GM12865 (cell line): ENCODE measurements around the gene CDKAL1.

Experiments
- DNase-seq: peaks from one replicate; pipeline ENCODE4 v3.0.0; 2010; ENCODE audit warnings: low read depth
- H3K4me3 ChIP-seq: 2 replicates; pipeline ENCODE4 v1.5.1; 2011; ENCODE audit warnings: mild to moderate bottlenecking, low read depth, low read length, control low read depth
- CTCF ChIP-seq: IDR thresholded peaks from 2 replicates; pipeline ENCODE4 v1.5.1; 2011; ENCODE audit warnings: low read length, control low read depth, low read depth, inconsistent platforms; ENCODE audit not compliant: insufficient read depth; ENCODE audit errors: missing control alignments

CDKAL1 gene

GRCh38 chr6:20985821-20986220 is 451.6 kb downstream of the CDKAL1 start:
- no peak for TF ChIP-seq CTCF
- no peak overlapping the region for H3K4me3 ChIP-seq
- no peak for DNase-seq

GRCh38 chr6:20991910-20992309 is 457.7 kb downstream of the CDKAL1 start:
- no peak overlapping the region for H3K4me3 ChIP-seq
- TF ChIP-seq CTCF: no peak
- no peak for DNase-seq

- no peak for TF ChIP-seq CTCF
- no peak for DNase-seq
- H3K4me3 ChIP-seq: no peak overlapping the region
Observed at GRCh38 chr6:20996099-20996498, 461.8 kb downstream of the CDKAL1 start.

GRCh38 chr6:20997143-20997769 is 463.0 kb downstream of the CDKAL1 start:
- DNase-seq: peak; percentile 5
- no peak for TF ChIP-seq CTCF
- no peak overlapping the region for H3K4me3 ChIP-seq

GRCh38 chr6:20997770-20998147 is 463.5 kb downstream of the CDKAL1 start:
- TF ChIP-seq CTCF: no peak
- H3K4me3 ChIP-seq: no peak overlapping the region
- DNase-seq: no peak

GRCh38 chr6:20998748-20999448 is 464.6 kb downstream of the CDKAL1 start:
- DNase-seq: peak; percentile 16
- TF ChIP-seq CTCF: no peak
- no peak overlapping the region for H3K4me3 ChIP-seq

GRCh38 chr6:21000331-21000801 is 466.1 kb downstream of the CDKAL1 start:
- no peak overlapping the region for H3K4me3 ChIP-seq
- no peak for DNase-seq
- no peak for TF ChIP-seq CTCF
